ENCODE measurements around the gene DIAPH3.

DNA sequence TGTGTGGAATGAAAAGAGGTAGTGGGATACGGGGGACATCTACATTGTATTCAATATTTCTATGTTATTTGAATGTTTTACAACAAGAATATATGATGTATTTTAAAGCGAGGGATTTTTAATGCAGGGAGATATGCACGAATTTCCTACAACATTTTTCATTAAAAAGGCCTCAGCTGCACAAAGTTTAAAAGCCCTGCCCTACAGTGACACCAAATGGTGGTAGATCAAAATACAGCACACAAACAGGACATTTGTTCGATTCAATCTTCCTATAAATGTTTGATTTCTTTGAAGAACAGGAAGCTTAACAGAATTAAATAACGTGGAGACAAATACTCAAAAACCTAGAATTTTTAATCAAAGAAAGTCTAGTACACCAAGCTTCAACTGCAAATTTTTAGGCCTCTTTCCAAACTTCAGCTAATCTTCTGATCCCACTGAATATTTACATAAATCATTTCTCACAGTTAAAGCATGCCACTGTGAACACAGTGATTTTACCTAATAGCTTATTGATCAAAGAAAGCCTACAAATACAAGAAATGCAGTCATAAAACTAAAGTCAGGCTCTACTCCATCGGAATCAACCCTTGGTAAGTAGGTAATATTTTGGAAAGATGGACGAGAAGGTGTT, 257.2 kb downstream of the DIAPH3 start:
- TF ChIP-seq, protein P1, sequence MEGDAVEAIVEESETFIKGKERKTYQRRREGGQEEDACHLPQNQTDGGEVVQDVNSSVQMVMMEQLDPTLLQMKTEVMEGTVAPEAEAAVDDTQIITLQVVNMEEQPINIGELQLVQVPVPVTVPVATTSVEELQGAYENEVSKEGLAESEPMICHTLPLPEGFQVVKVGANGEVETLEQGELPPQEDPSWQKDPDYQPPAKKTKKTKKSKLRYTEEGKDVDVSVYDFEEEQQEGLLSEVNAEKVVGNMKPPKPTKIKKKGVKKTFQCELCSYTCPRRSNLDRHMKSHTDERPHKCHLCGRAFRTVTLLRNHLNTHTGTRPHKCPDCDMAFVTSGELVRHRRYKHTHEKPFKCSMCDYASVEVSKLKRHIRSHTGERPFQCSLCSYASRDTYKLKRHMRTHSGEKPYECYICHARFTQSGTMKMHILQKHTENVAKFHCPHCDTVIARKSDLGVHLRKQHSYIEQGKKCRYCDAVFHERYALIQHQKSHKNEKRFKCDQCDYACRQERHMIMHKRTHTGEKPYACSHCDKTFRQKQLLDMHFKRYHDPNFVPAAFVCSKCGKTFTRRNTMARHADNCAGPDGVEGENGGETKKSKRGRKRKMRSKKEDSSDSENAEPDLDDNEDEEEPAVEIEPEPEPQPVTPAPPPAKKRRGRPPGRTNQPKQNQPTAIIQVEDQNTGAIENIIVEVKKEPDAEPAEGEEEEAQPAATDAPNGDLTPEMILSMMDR (IDR thresholded peaks at IDR 0.05) = no peak
- no peak for TF ChIP-seq EZH2 (IDR thresholded peaks at IDR 0.05; ENCODE audit: borderline replicate concordance, insufficient read depth, low read depth, low read length, poor library complexity, severe bottlenecking)
